Brain microvascular endothelial cell (primary cell): ENCODE results near the gene KCNQ5.
A peak's percentile ranks its signal among the peaks of the same experiment; 100 is the strongest.

Experiments used
- DNase-seq: peaks from one replicate; pipeline ENCODE4 v3.0.0-alpha.2; 2020
- H3K27ac ChIP-seq: fragments of 250-450 bp; sonication (Bioruptor Pico); 2 replicates; pipeline ENCODE4 v1.5.1; 2020; ENCODE audit warnings: mild to moderate bottlenecking, moderate library complexity
- H3K27me3 ChIP-seq: fragments of 250-450 bp; sonication (Bioruptor Pico); replicated peaks from 2 replicates; pipeline ENCODE4 v1.5.1; 2020; ENCODE audit warnings: mild to moderate bottlenecking
- H3K36me3 ChIP-seq: fragments of 250-450 bp; sonication (Bioruptor Pico); replicated peaks from 2 replicates; pipeline ENCODE4 v1.5.1; 2020; ENCODE audit warnings: mild to moderate bottlenecking
- H3K4me3 ChIP-seq: 2 replicates; pipeline ENCODE4 v1.5.1; 2011; ENCODE audit warnings: low read depth, mild to moderate bottlenecking, control low read depth, low read length, moderate library complexity
- CTCF ChIP-seq: IDR thresholded peaks from 2 replicates; pipeline ENCODE4 v1.5.1; 2011; ENCODE audit warnings: low read depth, mild to moderate bottlenecking, moderate library complexity, low read length, control low read depth, inconsistent platforms; ENCODE audit errors: missing control alignments
- in situ Hi-C: cut with HindIII; loops from 2 replicates; pipeline ENCODE4 v1.10.0; 2017; ENCODE audit warnings: low sequenced_read_pairs, low pct_ligation_motif_present

KCNQ5 gene

GRCh38 chr6:72642435-72642834 lies 20.6 kb downstream of the KCNQ5 start:
- no peak for TF ChIP-seq CTCF
- in situ Hi-C loops: no loop called here
- Histone ChIP-seq H3K36me3 (no peaks in the 10 kb centered on the region), H3K27ac (no peak overlapping the region), H3K4me3 (no peak overlapping the region), H3K27me3 (no peaks in the 10 kb centered on the region)
- no peak for DNase-seq

GRCh38 chr6:72643214-72643613 lies 21.4 kb downstream of the KCNQ5 start:
- Histone ChIP-seq H3K4me3 (no peak overlapping the region), H3K27ac (no peak overlapping the region), H3K27me3 (no peaks in the 10 kb centered on the region), H3K36me3 (no peaks in the 10 kb centered on the region)
- in situ Hi-C loops: no loop called here
- DNase-seq: no peak
- TF ChIP-seq CTCF: peak; percentile 9

- H3K27me3 ChIP-seq: no peaks in the 10 kb centered on the region
- DNase-seq: no peak
- in situ Hi-C loops: no loop called here
- no peak overlapping the region for H3K4me3 ChIP-seq
- H3K27ac ChIP-seq: no peak overlapping the region
- no peaks in the 10 kb centered on the region for H3K36me3 ChIP-seq
- TF ChIP-seq CTCF: no peak
These were observed 25.0 kb downstream of the KCNQ5 start for GRCh38 chr6:72646604-72647485.

GRCh38 chr6:72647489-72647888 lies 25.6 kb downstream of the KCNQ5 start:
- Histone ChIP-seq H3K27me3 (no peaks in the 10 kb centered on the region), H3K27ac (no peak overlapping the region), H3K36me3 (no peaks in the 10 kb centered on the region), H3K4me3 (no peak overlapping the region)
- TF ChIP-seq CTCF: no peak
- DNase-seq: no peak
- in situ Hi-C loops: no loop called here

GRCh38 chr6:72649032-72649984 lies 27.4 kb downstream of the KCNQ5 start:
- Histone ChIP-seq H3K4me3 (no peak overlapping the region), H3K36me3 (no peaks in the 10 kb centered on the region), H3K27ac (peak overlapping the region; percentile 39), H3K27me3 (no peaks in the 10 kb centered on the region)
- in situ Hi-C loops: no loop called here
- peak; percentile 85 for DNase-seq
- TF ChIP-seq CTCF: no peak
